Measurements from ENCODE around the gene ZFX. TPM values are rescaled to one million over a fixed set of nuclear protein-coding genes. Genes with fewer than 3 reads are reported as not detected.

ZFX gene
- total RNA-seq, 1 donor from 2014 or later, result 59.1 TPM

DNA sequence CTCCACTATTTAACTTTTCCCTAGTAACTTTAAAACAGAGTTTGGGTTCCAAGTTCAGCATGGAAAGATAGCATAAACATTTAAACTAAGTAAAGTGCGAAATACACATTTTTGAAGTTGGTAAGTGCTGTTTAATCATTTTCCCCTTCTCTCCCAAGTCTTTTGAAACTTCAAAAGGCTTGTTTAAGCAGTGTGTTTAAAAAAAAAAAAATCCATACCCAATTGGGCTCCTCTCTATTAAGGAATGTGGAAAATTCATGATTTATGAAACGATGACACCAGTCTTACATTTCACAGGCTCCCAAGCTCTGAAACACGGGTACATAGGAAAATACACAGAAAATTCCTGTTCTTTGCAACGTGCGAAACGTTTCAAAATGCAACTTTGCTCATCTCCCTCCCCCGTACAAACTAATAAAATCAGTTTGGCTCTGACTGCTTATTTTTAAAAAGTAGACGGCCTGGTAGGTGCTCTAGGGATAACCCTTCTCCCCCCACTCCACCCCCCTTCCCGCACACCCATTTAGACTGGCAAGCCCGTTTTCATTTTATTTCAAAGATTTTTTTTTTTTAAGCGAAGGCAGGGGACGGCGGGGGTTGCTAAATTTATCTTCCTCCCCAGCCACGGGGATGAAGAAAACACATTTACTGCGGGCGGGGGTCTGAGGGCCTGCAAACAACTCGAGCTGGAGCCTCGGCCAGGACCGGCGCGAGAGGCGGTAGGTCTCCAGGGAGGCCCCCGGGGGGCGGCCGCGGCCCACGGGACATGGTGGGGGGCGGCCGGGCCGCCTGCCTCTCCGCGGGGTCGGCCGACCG is 786 bp upstream of the ZFX start:
- no peaks in the 10 kb centered on the region for H3K9me3 Mint-ChIP-seq
- peak overlapping the region; percentile 100 for H3K27ac ChIP-seq
- peak overlapping the region; percentile 100 for H3K4me3 ChIP-seq
- peak overlapping the region; percentile 92 for H2AFZ ChIP-seq (replicated peaks)
- peak overlapping the region; percentile 92 for H3K4me2 ChIP-seq
- peaks cover 3% of the 10 kb centered on the region for H3K36me3 ChIP-seq
- no peak for DNase-seq (ENCODE audit: low spot score)
- no peaks in the 10 kb centered on the region for H3K9me3 ChIP-seq (ENCODE audit: low read depth)
- peak overlapping the region; percentile 90 for H3K4me3 Mint-ChIP-seq
- H3K36me3 Mint-ChIP-seq, result no peaks in the 10 kb centered on the region
- H3K4me1 ChIP-seq, result peaks cover 59% of the 10 kb centered on the region
- H3K27me3 Mint-ChIP-seq (ENCODE audit: insufficient read depth, low read depth), result peaks cover 3% of the 10 kb centered on the region
- peaks cover 33% of the 10 kb centered on the region for H4K20me1 ChIP-seq (ENCODE audit: low read depth)
- TF ChIP-seq EZH2 (IDR thresholded peaks at IDR 0.05) (no peak), EZH2phosphoT487 (IDR thresholded peaks at IDR 0.05) (no peak)
- TF ChIP-seq, protein P1, sequence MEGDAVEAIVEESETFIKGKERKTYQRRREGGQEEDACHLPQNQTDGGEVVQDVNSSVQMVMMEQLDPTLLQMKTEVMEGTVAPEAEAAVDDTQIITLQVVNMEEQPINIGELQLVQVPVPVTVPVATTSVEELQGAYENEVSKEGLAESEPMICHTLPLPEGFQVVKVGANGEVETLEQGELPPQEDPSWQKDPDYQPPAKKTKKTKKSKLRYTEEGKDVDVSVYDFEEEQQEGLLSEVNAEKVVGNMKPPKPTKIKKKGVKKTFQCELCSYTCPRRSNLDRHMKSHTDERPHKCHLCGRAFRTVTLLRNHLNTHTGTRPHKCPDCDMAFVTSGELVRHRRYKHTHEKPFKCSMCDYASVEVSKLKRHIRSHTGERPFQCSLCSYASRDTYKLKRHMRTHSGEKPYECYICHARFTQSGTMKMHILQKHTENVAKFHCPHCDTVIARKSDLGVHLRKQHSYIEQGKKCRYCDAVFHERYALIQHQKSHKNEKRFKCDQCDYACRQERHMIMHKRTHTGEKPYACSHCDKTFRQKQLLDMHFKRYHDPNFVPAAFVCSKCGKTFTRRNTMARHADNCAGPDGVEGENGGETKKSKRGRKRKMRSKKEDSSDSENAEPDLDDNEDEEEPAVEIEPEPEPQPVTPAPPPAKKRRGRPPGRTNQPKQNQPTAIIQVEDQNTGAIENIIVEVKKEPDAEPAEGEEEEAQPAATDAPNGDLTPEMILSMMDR (IDR thresholded peaks at IDR 0.05), result no peak
- H3K9ac ChIP-seq, result peak overlapping the region; percentile 99
- peaks cover 48% of the 10 kb centered on the region for H3K79me2 ChIP-seq (ENCODE audit: low read depth)
- peaks cover 52% of the 10 kb centered on the region for H3K4me1 Mint-ChIP-seq
- no peaks in the 10 kb centered on the region for H3K27me3 ChIP-seq
- peak overlapping the region; percentile 98 for H3K27ac Mint-ChIP-seq
- peaks cover 61% of the 10 kb centered on the region for H3F3A ChIP-seq (ENCODE audit: low read depth)

DNA sequence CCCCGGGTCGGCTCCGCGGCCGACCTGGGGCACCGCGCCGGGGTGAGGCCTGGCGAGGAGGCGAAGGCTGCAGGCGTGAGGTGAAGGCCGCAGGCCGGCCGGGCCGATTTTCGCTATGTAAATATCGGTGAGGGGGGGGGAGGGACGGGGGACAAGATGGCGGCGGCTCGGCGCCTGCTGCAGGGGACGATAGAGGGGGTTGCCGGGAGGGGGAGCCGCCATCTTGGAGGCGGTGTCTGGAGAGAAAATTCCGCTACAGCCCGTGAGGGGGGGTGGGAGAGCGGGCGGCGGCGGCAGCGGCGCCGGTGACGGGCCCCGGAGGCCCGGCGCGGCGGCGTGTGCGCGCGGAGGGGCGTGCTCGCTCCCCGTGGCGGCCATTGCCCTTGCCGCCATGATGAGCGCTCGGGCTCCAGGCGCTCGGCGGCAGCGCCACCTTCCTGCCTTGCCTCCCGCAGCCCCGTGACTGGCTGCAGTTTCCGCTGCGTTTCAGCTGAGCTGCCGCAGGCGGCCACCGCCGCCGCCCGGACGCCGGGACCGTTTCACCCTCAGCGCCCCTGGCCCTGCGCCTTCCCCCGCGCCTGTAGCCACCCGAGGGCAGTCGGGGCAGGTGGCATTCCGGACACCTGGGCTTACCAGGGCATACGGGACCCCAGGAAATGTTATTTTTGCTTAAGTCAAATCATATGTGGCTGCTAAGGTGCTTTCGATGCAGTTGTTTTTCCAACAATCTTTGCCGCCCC is 692 bp downstream of the ZFX start:
- H3K79me2 ChIP-seq (ENCODE audit: low read depth), result peaks cover 63% of the 10 kb centered on the region
- H3F3A ChIP-seq (ENCODE audit: low read depth), result peaks cover 61% of the 10 kb centered on the region
- peak overlapping the region; percentile 97 for H3K4me2 ChIP-seq
- peaks cover 44% of the 10 kb centered on the region for H4K20me1 ChIP-seq (ENCODE audit: low read depth)
- Mint-ChIP-seq H3K4me3 (peak overlapping the region; percentile 91), H3K27me3 (ENCODE audit: insufficient read depth, low read depth) (peaks cover 3% of the 10 kb centered on the region), H3K27ac (peak overlapping the region; percentile 89), H3K4me1 (peaks cover 52% of the 10 kb centered on the region), H3K36me3 (peaks cover 2% of the 10 kb centered on the region), H3K9me3 (no peaks in the 10 kb centered on the region)
- peak; percentile 97 for DNase-seq (ENCODE audit: low spot score)
- peak overlapping the region; percentile 100 for H3K27ac ChIP-seq
- no peaks in the 10 kb centered on the region for H3K27me3 ChIP-seq
- H3K36me3 ChIP-seq, result peaks cover 16% of the 10 kb centered on the region
- TF ChIP-seq EZH2phosphoT487 (IDR thresholded peaks at IDR 0.05), result peak; percentile 32
- TF ChIP-seq, protein P1 (IDR thresholded peaks at IDR 0.05), result peak; percentile 49
- TF ChIP-seq EZH2 (IDR thresholded peaks at IDR 0.05), result no peak
- H3K4me1 ChIP-seq, result peaks cover 57% of the 10 kb centered on the region
- H3K4me3 ChIP-seq, result peak overlapping the region; percentile 100
- peak overlapping the region; percentile 99 for H3K9ac ChIP-seq
- peak overlapping the region; percentile 77 for H2AFZ ChIP-seq (replicated peaks)
- H3K9me3 ChIP-seq (ENCODE audit: low read depth), result no peaks in the 10 kb centered on the region

DNA sequence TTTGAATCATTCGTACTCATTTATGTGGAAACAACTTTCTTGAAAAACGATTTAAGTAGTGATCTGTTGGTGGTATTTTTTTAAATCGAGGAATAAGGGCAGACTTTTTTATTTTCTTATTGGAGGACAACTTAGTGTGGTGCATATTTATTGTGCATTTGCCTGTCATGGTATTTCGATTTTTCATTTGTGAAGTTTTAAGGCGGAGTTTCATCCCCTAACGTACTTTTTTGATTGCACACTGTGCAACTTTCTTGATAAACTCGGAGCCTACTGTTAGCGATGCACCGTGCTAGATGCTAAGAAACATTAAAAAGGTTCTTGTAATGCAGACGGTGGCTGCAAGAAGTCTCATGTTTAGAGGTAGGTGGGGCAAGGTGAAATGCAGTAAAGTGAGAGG is 1.4 kb downstream of the ZFX start:
- Histone ChIP-seq H3K27me3 (no peaks in the 10 kb centered on the region), H3K79me2 (ENCODE audit: low read depth) (peaks cover 70% of the 10 kb centered on the region), H3K4me1 (peaks cover 50% of the 10 kb centered on the region), H3K9me3 (ENCODE audit: low read depth) (no peaks in the 10 kb centered on the region), H3F3A (ENCODE audit: low read depth) (peaks cover 60% of the 10 kb centered on the region), H4K20me1 (ENCODE audit: low read depth) (peaks cover 49% of the 10 kb centered on the region), H3K4me2 (peak overlapping the region; percentile 97), H2AFZ (replicated peaks) (no peak overlapping the region), H3K4me3 (peak overlapping the region; percentile 100), H3K36me3 (peaks cover 19% of the 10 kb centered on the region), H3K27ac (peak overlapping the region; percentile 100), H3K9ac (peak overlapping the region; percentile 96)
- H3K36me3 Mint-ChIP-seq, result peaks cover 6% of the 10 kb centered on the region
- peak overlapping the region; percentile 89 for H3K27ac Mint-ChIP-seq
- H3K4me1 Mint-ChIP-seq, result peaks cover 45% of the 10 kb centered on the region
- H3K9me3 Mint-ChIP-seq, result no peaks in the 10 kb centered on the region
- DNase-seq (ENCODE audit: low spot score), result no peak
- peaks cover 3% of the 10 kb centered on the region for H3K27me3 Mint-ChIP-seq (ENCODE audit: insufficient read depth, low read depth)
- TF ChIP-seq EZH2phosphoT487 (IDR thresholded peaks at IDR 0.05), result no peak
- TF ChIP-seq, protein P1 (IDR thresholded peaks at IDR 0.05), result no peak
- no peak for TF ChIP-seq EZH2 (IDR thresholded peaks at IDR 0.05)
- peak overlapping the region; percentile 91 for H3K4me3 Mint-ChIP-seq

Data from neural progenitor cell (in vitro differentiated cells).